NOMO-1 (cell line): Measurements from ENCODE around the gene RBM20.
"Not testable (repeated sequence)": the region's sequence is repeated elsewhere in the genome, so short reads cannot be mapped to it uniquely, and the experiment has no call there.

ENCODE experiments used
- DNase-seq, 2 experiments: peaks; one replicate each; lab custom pipeline; 2025; ENCODE audit not compliant: unreplicated experiment in 2 of 2; lab: John Stamatoyannopoulos, UW

Gene RBM20

DNA sequence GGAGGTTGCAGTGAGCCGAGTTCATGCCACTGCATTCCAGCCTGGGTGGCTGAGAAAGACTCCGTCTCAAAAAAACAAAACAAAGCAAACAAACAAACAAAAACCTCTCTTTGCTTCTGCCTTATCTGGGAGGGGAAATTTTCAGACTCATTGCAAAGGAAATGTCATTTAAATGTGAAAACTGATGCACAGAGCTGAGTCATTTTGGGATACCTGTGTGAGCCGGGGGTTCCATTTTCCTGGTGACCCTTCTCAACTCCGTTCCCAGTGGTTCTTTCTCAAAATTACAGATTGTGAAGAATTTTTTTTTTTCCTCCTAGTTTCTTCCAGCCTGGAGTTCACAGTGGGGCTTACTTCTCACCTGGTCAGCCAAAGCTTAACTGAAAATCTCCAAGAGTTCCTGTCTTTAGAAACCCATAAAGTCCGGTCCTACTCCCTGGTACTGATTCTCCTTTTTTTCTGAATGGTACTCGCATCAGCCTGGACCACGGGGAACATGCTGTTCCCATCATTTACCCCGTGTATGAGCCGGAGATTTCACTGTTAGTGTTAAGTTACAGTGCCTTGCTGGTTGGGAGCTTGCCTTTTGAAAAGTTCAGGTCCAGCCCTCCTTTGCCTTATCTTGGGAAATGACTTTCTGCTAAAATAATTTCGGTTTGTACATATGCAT is 56.9 kb downstream of the RBM20 start:
- DNase-seq, result no peak

DNA sequence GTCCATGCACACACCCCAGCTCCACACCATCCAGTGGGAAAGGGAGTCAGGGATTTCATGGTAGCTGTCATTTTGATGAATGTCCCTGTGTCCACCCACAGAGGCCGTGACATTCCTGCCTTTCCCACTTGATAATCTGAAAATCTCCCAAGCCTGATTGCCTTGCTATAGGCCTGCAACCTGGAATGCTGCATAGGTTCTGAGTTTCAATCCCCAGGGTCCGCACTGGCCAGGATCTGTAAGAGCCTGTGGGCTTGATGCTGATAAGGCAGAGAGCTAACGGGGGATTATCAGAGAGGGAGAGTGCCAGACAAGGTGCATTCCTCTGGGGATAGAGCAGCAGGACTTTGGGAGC is 57.5 kb downstream of the RBM20 start:
- DNase-seq, result no peak

DNA sequence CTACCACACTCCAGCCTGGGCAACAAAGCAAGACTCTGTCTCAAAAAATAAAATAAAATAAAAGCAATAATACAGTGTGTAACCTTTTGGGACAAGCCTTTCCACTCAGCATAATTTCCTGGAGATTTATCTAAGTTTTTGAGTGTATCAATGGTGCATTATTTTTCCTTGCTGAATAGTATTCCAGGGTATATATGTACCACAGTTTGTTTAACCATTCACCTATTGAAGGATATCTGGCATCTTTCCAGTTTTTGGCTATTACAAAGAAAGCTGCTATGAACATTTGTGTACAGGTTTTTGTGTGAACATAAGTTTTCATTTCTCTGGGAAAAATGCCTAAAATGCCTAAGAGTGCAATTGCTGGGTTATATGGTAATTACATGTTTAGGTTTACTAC is 59.9 kb downstream of the RBM20 start:
- no peak for DNase-seq

DNA sequence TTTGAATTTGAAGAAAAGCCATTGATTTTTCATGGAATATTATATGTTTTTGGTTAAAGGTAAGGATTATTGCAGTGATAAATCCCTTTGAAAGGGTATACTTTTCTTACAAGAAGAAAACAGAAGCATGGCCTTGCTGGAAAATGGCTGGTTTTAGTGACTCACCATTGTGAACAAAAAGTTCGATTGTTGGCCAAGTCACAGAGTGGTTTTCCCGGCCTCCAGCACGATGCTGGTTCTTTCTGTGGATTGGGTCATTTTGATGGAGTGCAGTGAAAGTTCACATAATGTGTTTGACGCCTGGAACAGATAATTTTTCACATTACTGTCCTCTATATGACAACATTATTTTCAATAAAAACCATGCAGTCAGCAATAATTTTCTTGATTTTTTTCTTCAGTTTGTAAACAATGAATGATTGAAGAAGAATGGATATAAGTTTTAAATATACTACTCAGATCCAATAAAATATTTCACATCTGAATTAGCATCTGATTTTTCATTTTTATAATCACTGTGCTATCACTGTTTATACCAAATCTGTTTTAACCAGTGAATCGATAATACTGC is 60.9 kb downstream of the RBM20 start:
- DNase-seq, result no peak

DNA sequence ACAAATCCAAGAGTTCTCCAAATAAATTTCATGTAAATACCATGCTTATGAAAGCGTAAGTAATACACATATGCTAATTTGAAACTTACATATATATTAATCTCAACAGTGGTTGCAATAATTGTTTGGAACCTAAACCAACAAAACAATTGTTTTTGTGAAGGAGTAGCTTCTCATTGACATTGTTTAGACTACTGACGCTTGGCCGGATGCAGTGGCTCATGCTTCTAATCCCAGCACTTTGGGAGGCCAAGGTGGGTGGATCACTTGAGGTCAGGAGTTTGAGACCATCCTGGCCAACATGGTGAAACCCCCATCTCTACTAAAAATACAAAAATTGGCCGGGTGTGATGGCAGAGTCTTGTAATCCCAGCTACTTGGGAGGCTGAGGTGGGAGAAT is 61.5 kb downstream of the RBM20 start:
- not testable (repeated sequence) for DNase-seq

DNA sequence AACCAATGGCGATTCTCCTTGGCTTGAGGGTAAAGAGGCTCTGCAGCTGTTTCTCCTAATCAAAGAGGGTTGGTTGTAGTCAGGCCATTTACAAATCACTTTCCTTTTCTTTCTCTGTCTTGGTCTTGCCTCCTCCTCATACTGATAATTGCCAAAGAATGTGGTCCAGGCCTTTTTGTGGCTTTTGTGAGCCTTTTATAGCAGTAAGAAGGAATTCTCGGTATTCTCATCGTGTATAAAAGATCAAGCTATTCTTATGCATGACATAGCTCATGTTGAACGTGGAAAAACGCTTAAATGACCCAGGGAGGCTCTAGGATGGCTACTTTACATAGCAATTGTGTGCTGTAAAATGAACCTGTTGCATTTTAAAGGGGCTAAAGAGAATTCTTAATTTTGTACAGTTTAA is 62.6 kb downstream of the RBM20 start:
- no peak for DNase-seq

DNA sequence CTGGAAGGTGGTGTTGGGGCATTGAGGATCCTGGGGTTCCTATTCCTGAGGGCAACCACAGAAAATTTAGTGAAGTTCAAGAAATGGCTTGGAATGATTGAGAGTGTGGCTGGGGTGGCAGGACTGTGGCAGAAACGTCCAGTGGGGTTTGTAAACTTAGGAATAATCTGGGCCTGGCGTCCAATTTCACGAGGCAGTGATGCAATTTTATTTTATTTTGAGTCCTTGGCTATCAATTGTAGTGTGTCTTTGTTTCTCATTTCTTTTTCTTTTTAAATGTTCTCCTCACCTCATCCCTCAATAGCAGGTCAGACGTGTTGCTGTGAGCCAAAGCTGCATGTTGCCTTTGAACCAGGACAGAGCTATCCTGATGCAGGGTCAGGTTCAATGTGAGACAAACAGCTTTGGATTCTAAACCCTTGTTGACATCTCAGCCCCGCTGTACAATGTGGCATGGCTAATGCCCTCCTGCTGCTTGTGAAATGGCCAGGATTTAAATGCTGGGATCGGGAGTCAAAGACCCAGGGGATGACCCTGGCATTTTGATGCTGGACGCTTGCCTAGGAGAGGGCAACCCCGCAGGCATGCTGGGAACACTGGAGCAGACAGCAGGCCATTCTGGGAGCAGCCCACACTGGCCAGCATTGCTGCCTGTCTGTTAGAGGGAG is 64.8 kb downstream of the RBM20 start:
- DNase-seq, result no peak

DNA sequence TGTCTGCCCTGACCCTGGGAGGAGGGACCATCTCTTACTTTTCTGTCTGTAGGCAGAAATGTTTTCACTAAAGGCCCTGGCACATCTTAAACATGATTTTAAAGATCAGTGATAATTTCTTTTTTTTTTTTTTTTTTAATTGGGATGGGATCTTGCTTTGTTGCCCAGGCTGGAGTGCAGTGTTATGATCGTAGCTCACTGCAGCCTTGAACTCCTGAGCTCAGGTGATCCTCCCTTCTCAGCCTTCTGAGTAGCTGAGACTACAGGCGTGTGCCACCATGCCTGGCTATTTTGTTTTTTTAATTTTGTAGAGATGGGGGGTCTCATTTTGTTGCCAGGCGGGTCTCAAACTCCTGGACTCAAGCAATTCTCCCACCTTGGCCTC is 65.3 kb downstream of the RBM20 start:
- DNase-seq, result no peak

DNA sequence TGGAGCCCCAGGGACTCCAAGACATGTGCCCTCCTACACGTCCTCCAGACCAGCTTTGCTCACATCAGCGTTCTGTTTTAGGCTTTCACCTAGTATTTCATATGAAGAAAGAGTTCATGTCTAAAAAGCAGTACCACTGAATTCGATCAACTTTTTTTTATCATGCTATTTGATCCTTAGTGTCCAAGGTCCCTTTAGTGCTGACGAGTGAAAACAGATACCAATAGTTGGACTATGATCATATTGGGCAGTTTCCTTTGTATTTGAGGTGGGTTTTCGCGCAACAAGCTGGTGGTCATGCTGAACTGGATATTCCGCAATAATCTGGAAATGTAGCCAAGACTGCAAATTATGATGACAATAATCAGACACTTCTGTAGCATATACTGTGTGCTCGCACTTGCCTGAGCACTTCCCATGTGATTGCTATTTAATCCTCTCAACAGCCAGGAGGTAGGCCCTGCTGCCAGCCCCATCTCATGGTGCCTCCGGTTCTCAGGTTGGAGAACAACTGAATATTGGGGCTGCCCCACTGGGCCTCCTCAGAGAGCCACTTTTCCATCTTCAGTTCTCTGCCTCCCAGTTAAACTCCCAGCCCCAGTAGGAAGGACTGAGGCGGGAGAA is 65.9 kb downstream of the RBM20 start:
- no peak for DNase-seq

DNA sequence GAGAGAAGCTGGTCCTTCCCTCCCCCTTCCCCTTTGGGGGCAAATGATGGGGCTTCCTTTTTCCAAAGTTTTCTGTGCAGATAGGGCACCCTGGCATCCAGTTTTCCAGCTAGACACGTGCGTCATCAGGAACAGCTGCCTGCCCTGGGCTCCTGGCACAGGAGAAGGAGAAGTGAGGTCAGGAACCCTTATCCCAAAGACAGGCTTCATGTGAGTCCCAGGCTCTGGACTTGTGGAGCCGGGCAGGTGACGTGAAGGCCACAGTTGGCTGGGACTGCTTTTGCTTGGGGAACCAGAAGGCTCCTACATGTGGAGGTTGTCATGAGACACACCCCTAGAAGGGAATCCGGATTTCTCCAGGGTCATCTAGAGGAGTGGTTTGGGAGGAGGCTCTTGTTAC is 66.5 kb downstream of the RBM20 start:
- DNase-seq, result no peak

DNA sequence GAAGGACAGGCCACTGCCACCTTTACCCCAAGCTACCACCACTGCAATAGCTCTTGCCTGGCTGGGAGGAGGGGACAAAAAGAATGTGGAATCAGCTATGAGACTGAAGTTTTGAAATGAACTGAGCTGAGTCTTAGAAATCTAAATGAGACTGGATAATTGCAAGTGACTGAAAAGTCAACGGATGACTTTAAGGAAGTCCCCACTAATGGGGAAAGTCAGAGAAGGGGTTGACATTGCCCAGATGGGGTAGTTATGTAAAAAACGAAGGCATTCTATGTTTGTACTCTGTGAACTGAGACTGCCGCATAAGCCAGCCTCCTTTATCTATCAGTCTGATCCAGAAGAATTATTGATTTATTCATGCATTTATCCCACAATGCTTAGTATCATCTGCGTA is 67.2 kb downstream of the RBM20 start:
- DNase-seq, result no peak

DNA sequence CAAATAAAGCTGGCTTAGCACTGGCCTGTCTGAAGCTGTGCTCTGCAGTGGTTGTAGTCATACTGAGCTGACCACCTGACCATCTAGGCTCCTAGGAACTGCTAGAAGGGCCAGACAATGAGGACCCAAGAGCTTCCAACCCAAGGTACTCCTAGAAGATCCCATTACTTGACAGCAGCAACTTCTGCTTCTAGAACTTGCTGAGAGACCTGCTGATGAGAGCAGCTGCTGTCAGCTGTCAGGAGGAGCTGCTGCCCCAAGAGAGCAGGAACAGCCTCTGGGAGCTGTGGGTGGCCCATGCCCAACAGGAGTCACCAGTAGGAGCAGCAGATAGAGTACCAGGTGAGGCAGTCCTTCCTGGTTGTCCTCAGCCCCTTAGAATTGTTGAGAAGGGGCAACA is 70.2 kb downstream of the RBM20 start:
- DNase-seq, result no peak

DNA sequence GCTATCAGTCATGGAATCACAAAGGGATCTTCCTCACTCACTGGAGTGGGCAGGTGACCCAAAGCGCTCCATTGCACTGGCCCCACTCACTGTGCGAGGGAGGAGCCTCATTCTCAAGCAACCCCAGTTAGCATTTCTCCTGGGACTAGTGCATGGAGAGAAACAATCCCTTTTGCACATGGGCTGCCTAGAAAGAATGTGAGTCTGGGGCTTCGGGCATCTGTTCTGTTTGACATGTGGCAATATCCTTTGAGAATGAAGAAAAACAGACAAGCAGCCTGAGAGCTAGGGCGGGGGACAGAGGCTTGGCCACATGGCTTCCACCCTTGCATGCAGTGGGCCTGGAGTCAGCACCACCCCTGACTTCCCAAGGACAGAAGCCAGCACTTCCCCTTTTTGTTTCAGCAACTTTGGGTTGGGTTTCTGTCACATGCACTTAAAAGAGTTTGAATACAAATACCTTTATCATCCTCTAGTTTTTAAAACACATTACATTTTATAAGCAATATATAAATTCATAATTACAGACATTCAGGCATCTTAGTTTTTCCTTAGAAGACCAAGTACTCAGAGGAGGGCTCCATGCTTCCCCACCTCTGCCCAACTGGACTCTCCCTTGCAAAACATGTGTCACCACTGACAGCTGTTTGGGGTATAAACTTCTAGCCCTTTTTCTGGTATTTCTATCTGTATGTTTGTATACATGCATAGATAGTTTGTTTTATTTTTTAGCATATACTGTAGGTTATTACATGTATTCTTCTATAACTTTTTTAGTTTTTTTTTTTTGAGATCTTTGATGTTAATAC is 73.8 kb downstream of the RBM20 start:
- peak; percentile 73 to 88 for DNase-seq

DNA sequence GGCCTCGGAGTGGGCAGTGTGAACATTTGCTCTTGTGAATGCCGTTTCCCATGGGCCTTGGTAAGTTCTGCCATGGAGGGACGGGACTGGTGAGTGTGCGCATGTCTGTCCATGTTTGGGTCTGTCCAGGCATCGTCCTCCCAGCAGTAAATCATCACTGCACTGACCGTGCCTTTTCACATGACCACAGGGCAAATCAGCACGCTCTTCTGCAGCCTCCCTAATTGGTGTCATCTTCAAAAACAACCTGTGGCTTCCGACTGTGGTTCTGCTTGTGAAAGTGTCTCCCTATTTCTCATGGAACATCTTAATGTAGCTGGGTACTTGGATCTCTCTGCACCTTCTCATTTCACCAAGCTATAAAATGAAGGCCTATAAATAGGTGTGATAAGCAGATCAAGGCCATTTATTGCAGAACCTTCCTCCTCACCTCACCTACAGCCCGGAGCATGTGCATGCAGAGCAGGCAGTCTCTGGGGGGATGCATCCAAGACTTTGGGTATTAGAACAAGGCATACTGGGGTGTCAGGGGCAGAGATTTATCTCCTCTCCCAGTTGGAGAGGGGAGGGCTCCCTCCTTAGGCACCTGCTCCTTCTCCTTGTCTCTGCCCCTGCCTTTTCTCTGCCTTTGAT is 77.4 kb downstream of the RBM20 start:
- DNase-seq, result no peak

DNA sequence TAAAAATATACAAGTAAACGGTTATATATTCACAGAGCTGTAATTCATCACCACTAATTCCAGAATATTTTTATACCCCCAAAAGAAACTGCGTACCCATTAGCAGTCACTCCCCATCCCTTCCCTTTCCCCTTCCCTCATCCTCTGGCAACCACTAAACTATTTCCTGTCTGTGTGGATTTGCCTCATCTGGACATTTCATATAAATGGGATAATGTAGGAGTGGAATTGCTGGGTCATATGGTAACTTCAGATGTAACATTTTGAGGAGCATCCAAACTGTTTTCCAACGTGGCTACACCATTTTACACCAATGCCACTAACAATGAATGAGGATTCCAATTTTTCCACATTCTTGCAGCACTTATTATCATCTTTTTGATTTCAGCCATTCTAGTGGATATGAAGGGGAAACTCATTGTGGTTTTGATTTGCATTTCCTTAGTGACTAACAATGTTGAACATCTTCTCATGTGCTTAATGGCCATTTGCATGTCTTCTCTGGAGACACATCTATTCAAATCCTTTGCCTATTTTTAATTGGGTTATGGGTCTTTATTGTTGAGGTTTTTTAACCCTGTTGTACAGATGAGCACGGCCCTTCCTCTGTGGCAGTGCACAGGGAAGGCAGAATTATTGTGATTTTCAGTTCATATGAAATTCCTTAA is 79.2 kb downstream of the RBM20 start:
- DNase-seq, result no peak

DNA sequence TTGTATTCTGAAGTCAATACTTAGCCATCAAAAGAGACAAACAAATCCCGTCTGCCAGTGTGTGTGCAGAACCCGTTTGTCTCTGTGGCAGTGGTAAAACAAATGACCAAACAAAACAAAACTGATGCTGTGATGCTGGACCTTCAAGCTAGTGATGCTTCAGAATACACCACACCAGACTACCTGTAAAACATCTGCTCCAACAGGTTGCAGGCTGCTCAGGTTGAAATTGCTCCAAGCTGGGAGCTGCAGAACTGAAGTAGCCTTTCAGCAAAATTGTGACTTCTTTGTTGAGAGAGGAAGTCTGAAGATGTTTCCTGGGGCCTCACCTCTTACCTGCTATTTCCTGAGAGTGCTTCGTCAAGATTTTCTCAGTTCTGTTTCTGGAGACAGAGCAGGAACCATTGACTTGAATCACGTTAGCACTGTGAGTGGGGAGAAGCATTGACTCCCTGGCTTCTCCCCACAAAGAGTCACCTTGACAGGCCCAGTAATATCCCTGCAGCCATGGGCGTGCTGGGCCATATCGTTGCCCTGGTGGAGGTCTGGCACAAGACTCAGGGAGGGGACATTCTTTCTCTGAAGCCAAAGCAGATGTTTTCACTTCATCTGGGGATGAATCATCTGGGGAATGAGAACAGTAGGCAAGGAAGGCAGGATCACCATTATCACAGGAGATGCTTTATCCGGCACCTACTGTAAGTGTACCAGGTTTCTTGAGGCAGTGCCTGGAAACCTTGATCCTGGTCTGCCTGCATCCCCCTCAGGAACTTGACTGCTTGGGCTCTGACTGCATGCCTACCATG is 80.2 kb downstream of the RBM20 start:
- no peak for DNase-seq

DNA sequence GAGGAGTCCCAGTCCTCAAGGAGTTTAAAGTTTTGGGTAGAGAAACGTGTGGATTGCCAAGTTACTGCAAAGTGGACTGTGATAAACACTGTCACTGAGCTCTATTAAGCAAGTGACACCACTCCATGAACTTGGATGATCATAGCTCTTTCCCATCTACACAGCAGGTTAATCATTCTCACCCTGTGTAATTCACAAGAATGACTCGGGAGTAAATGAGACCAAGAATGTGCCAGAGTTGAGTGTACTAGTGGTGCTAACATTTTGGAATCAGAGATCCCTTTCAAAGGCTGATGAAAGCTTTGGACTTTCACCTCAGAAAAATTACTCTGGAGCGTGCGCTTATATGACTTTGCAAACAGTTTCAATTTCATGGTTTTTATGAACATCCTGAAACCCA is 80.8 kb downstream of the RBM20 start:
- no peak for DNase-seq

DNA sequence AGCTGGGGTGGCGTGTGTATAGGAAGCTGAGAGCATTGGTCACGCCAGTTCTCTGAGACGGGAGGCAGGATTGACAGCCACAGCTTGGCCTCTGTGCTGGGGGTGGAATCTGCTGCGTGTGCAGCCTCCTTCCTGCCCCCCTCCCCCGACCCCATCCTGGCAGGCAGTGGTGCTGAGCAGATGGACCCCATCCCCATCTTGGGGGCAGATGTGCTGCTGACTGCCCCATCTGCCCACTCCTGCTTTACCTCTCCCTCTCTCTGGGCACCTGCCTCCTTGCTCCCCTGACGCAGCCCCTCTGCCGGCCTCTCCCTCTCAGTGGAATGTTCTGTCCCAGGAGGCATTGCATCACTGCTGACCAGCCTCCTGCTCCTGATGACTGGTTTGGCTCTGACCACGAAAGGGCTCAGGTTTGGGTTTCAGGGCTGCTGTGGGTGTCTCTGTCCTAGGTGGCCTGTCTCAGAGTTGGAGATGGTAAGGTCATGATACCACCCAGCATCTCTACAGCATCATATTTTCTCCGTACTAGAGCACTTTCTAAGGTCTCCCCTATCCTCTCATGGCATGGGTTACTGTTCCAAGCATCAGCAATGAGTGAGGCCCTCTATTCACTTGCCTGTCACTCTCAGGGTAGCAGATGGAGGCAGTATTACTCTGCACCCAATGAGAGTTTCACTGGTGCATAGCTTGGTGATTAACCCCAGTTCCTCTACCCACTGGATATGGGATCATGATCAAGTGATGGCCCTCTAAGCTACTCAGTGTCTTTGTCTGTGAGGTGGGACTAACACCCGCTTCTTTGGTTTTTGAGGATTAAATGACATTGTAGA is 81.9 kb downstream of the RBM20 start:
- DNase-seq, result no peak

DNA sequence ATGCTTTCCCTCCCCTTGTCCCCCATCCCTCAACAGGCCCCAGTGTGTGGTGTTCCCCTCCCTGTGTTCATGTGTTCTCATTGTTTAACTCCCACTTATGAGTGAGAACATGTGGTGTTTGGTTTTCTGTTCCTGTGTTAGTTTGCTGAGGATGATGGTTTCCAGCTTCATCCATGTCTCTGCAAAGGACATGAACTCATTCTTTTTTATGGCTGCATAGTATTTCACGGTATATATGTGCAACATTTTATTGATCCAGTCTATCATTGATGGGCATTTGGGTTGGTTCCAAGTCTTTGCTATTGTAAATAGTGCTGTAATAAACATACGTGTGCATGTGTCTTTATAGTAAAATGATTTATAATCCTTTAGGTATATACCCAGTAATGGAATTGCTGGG is 83.6 kb downstream of the RBM20 start:
- DNase-seq, result not testable (repeated sequence)
